ENCODE measurements around the gene SLC2A8.

The SLC2A8 gene, protein sequence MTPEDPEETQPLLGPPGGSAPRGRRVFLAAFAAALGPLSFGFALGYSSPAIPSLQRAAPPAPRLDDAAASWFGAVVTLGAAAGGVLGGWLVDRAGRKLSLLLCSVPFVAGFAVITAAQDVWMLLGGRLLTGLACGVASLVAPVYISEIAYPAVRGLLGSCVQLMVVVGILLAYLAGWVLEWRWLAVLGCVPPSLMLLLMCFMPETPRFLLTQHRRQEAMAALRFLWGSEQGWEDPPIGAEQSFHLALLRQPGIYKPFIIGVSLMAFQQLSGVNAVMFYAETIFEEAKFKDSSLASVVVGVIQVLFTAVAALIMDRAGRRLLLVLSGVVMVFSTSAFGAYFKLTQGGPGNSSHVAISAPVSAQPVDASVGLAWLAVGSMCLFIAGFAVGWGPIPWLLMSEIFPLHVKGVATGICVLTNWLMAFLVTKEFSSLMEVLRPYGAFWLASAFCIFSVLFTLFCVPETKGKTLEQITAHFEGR

DNA sequence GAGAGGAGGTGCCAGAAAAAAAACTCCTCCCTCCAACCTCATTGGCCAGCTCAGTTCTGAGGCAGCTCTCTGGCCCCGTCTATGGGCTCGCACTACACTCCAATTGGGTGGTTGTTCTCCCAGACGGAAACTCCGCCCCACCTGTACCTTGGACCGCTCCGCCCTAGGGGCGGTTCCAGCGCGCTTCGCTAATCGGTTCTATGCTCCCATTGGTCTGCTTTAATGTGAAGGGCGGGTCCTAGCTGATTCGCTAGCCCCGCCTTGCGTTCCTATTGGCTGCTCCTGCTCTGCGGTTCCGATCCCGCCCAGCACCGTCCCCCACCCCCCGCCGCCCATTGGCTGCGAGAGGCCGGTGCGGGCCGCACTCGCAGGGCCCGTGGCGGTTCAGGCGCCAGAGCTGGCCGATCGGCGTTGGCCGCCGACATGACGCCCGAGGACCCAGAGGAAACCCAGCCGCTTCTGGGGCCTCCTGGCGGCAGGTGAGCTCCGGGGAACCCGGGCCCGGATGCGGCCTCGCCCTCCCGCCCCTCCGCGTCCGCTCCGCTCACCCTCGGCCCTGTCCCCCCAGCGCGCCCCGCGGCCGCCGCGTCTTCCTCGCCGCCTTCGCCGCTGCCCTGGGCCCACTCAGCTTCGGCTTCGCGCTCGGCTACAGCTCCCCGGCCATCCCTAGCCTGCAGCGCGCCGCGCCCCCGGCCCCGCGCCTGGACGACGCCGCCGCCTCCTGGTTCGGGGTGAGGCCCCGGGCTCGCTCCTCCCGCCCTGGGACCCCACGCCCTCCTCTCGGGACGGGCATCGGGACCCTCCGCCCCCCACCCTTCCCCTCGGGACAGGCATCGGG, at the start of gene SLC2A8:
Gene SLC2A8 (plus strand): TSS at position 362 of the 838 bp plus-strand sequence. CDS start 62 bp downstream, at position 424.
- TF ChIP-seq, protein P1, sequence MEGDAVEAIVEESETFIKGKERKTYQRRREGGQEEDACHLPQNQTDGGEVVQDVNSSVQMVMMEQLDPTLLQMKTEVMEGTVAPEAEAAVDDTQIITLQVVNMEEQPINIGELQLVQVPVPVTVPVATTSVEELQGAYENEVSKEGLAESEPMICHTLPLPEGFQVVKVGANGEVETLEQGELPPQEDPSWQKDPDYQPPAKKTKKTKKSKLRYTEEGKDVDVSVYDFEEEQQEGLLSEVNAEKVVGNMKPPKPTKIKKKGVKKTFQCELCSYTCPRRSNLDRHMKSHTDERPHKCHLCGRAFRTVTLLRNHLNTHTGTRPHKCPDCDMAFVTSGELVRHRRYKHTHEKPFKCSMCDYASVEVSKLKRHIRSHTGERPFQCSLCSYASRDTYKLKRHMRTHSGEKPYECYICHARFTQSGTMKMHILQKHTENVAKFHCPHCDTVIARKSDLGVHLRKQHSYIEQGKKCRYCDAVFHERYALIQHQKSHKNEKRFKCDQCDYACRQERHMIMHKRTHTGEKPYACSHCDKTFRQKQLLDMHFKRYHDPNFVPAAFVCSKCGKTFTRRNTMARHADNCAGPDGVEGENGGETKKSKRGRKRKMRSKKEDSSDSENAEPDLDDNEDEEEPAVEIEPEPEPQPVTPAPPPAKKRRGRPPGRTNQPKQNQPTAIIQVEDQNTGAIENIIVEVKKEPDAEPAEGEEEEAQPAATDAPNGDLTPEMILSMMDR (IDR thresholded peaks at IDR 0.05; ENCODE audit: low read length, missing control alignments): no peak
- peak; percentile 98 for DNase-seq (ENCODE audit: low read depth)
- peak within 1 kb of the TSS; percentile 54 for H3K4me3 ChIP-seq (replicated peaks; ENCODE audit: low read depth, low read length)

DNA sequence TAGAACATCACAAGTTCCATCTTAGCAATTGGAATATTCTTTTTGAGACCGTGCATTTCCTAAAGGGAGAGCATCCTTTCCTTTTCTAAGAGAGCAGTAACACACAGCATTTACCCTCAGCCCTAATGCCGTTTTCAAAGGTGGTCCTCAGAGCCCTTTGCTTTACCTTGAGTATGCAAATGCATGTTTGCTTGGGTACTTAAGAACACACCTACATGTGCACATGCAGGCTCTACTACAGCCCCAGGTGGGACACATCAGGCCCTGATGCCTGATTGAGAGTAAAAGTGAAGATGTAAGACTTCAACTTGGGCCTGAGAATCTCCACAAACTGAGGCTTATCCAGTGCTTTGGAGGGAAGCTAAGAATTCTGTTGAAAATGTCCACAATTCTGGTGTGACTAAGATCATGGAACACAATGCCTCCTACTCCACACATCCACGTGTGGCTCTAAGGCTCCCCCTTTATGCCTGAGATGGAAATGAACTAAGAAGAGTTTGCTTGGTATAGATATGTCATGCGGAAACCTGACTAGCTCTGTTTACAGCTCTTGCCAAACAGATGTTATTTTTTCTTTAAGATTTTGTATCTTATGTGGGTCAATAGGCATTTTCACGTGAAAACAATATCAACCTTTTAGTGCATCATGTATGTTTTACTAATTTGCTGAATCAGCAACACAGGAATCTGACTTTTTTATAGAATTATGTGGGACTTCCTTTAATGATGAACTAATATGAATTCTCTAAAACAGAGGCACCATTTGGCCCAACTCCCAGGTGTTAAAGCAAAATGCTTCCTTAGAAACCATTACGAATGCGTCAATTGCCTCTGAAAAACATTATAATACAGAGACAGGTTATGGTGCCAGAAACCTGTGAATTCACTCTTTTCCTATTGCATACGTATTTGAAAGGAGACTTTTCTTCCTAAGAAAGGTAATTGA, 48.9 kb upstream of the SLC2A8 start:
- DNase-seq (ENCODE audit: low read depth): peak; percentile 84
- TF ChIP-seq, protein P1 (IDR thresholded peaks at IDR 0.05; ENCODE audit: low read length, missing control alignments): peak; percentile 86
- H3K4me3 ChIP-seq (replicated peaks; ENCODE audit: low read depth, low read length): no peak overlapping the region

DNA sequence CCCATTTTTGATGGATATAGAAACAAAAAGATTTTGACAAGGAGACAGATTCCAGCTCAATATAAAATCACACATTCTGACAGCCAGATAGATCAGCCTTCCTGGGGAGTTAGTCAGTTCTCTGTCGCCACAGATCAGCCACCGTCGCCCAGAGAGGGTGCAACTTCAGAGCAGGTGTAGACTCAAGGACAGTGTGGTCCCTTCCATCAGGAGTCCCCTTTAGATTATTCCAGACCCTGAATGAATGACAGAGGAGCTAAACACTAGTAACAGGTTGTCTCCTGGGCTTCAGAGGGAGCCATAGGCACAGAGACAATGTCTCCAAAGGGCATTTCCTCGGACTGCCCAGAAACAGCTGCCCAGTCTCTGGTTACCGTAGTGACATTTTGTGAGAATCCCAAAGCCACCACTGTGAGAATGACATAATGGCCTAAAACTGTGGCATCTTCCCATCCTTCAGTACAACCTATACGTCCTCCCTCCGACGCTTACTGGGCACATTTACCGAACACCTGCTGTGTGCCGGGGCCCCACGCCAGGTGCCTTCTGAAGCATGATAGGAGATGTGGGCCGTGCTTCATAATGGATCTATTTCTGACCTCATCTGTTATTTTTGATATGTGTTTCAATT, 47.4 kb upstream of the SLC2A8 start:
- TF ChIP-seq, protein P1 (IDR thresholded peaks at IDR 0.05; ENCODE audit: low read length, missing control alignments): no peak
- DNase-seq (ENCODE audit: low read depth): no peak
- H3K4me3 ChIP-seq (replicated peaks; ENCODE audit: low read depth, low read length): no peak overlapping the region

DNA sequence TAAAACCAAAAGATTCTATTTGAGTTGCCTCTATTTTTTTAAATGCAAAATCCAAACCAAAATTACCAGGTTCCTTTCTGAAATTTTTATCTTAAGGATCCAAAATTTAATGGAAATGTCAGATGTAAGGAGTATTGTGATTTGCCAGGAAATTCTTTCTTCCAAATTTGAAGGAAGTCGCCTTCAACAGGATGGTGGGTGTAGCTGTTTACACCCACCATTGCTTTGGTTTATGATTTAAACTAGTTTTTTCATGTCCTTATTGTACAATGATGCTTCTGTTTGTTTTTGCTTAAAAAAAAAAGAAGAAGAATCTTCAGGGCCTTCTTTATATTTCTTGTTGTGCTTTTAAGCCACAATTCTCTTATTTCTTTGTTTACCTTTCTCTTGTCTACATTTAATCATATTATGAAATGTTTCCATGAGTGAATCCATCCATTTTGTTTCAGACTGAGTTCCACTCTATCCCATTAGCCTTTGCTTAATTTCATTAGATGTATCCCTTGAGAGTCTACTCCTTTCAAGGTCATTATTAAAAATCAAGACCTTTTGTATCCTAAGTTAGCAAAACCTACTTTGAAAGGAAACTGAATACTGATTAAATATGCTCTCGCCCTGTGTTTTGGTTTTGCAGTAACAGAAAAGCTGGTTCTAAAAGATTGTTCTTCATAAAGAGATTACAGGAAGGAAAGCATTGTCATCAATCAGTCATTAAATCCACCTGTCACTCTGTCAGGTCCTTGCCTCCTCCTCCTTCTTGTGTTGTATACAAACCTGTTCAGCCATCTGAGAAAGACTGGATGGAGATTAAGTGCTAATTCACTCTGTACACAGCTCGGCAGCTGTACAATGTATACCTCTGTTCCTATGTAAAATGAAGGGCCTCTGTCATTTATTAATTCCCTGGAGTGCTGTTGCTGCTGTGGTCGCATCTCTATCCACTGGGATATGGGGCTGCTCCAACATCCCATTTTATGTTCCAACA, 45.5 kb upstream of the SLC2A8 start:
- H3K4me3 ChIP-seq (replicated peaks; ENCODE audit: low read depth, low read length): no peak overlapping the region
- TF ChIP-seq, protein P1 (IDR thresholded peaks at IDR 0.05; ENCODE audit: low read length, missing control alignments): no peak
- DNase-seq (ENCODE audit: low read depth): no peak

DNA sequence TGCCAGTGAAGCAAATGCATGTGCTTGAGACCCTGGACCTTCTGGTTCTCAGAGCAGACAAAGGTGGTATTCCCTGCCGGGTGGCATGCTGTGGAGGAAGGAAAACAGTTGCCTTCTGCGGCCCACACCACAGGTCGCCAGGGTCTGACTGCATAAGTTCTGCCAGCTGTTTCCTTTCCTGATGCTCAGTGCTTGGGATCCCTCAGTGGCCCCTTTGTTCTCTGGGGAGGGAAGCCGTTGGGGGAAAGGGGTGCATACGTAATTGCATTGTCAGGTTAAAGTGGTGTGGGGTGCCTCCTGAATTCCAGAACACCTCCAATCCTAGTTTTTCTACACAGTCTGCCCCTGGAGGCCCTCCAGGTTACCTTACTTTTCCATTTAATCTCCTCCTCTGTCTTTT, 43.1 kb upstream of the SLC2A8 start:
- TF ChIP-seq, protein P1 (IDR thresholded peaks at IDR 0.05; ENCODE audit: low read length, missing control alignments): no peak
- H3K4me3 ChIP-seq (replicated peaks; ENCODE audit: low read depth, low read length): no peak overlapping the region
- no peak for DNase-seq (ENCODE audit: low read depth)

All from fibroblast of pulmonary artery (primary cell).